Epithelial cell of prostate (primary cell): ENCODE measurements around the gene TIE1.

ENCODE experiments used
- DNase-seq: peaks from one replicate; pipeline ENCODE4 v3.0.0-alpha.2; 2011; ENCODE audit warnings: low read depth, low spot score
- H3K27ac ChIP-seq: fragments of 450-650 bp; 2 replicates; pipeline ENCODE4 v1.5.1; 2017; ENCODE audit warnings: mild to moderate bottlenecking

The TIE1 gene

GRCh38 chr1:43307458-43308158 is 6.8 kb downstream of the TIE1 start:
- H3K27ac ChIP-seq, result no peak overlapping the region
- DNase-seq, result no peak

- H3K27ac ChIP-seq, result no peak overlapping the region
Observed at GRCh38 chr1:43308635-43309404, 8.0 kb downstream of the TIE1 start.

GRCh38 chr1:43309405-43310025 is 8.7 kb downstream of the TIE1 start:
- DNase-seq, result no peak

More at GRCh38 chr1:43308635-43309404, 8.0 kb downstream of the TIE1 start:
- no peak for DNase-seq

DNA sequence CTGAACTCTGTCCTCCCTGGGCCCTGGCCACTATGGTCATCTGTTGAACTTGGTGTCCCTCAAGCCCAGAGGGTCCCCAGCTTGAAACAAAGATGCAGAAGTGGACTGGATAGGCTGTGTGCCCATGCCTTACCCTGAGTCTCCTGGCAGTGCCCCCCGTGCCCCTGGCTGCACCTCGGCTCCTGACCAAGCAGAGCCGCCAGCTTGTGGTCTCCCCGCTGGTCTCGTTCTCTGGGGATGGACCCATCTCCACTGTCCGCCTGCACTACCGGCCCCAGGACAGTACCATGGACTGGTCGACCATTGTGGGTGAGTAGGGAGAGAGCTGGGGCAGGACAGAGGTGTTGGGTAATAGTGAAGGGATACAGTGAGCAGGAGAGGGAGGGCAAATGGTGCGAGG is 10.7 kb downstream of the TIE1 start:
- H3K27ac ChIP-seq, result no peak overlapping the region
- DNase-seq, result no peak

More at GRCh38 chr1:43309405-43310025, 8.7 kb downstream of the TIE1 start:
- no peak overlapping the region for H3K27ac ChIP-seq

GRCh38 chr1:43312212-43312623 is 11.4 kb downstream of the TIE1 start:
- H3K27ac ChIP-seq, result no peak overlapping the region
- no peak for DNase-seq

GRCh38 chr1:43312663-43313515 is 12.1 kb downstream of the TIE1 start:
- no peak for DNase-seq
- no peak overlapping the region for H3K27ac ChIP-seq

DNA sequence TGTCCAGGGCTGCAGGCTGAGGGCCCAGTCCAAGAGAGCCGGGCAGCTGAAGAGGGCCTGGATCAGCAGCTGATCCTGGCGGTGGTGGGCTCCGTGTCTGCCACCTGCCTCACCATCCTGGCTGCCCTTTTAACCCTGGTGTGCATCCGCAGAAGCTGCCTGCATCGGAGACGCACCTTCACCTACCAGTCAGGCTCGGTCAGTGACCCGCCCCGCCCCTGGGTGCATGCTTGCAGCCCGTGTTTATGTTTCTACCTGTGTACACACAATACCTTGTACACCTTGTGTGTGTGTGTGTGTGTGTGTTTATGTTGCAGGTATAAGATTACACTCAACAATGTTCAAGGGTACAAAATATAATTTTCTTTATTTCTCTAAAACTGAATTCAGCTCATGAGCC is 13.0 kb downstream of the TIE1 start:
- DNase-seq, result no peak
- H3K27ac ChIP-seq, result no peak overlapping the region

GRCh38 chr1:43314233-43314632 is 13.5 kb downstream of the TIE1 start:
- DNase-seq, result no peak
- no peak overlapping the region for H3K27ac ChIP-seq

DNA sequence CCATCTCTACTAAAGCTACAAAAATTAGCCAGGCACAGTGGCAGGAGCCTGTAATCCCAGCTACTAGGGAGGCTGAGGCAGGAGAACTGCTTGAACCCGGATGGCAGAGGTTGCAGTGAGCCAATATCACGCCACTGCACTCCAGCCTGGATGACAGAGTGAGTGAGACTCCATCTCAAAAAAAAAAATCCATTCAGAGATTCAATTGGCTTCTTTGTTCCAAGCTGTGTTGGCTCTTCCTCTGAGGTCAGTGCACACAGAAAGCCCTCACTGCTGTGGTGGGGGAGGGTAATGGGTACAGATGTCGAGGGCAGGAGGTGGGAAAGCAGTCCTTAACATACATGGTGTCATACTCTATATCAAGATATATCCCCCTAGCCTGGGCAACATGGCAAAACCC is 14.7 kb downstream of the TIE1 start:
- no peak for DNase-seq
- H3K27ac ChIP-seq, result no peak overlapping the region

DNA sequence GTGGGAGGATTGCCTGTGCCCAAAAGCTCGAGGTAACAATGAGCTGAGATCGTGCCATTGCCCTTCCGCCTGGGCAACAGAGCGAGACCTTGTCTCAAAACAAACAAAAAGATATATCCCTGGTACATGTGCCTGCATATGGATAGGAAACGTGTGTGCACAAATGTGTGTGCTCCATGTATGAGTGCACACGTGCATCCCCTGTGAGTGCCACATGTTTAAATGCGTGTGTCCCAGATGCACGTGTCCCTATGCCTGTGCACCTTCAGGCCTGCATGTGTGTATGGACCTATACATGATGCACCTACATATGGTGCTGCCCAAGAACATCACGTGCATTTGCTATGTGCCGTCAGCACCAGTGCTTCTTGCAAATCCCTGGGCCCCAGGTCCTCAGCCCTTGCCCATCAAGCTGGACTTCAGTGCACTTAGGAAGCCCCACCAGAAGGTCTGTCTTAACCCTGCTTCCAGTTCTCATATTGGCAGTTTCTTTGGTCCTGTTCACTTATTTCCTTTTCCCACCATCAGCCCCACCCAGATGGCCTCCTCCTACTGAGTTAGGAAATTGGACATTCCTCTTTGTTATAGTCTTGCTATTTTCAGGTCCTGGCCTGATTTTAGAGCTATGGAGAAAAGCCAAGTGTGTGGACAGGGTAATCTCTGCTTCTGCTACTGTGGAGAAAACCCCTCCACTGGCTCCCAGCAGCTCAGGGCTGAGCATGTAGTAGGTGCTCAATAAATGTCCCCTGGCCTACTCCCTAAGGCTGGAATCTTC is 15.4 kb downstream of the TIE1 start:
- no peak for DNase-seq
- H3K27ac ChIP-seq, result no peak overlapping the region

GRCh38 chr1:43316738-43317520 is 16.1 kb downstream of the TIE1 start:
- DNase-seq, result no peak
- no peak overlapping the region for H3K27ac ChIP-seq

DNA sequence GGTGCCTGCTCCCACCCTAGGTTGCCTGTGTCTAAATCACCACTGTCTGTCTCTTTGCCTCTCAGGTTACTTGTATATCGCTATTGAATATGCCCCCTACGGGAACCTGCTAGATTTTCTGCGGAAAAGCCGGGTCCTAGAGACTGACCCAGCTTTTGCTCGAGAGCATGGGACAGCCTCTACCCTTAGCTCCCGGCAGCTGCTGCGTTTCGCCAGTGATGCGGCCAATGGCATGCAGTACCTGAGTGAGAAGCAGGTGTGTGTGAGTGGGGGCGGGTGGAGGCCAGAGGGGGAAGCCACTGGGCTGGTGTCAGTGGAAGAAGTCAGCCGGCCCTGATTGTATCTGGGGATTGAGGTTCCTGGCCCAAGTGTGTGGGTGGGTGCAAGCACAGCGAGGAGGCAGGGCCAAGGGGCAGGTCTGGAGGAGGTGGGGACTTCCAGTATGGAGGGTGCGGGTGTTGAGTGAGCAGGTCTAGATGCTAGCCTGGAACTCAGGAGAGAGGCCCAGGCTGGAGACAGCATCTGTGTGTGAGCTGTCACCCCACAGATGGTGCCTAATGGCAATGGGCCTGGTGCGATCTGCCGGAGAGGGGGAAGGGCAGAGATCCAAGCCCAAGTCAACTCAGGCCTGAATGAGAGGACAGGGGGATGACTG is 17.2 kb downstream of the TIE1 start:
- no peak for DNase-seq
- no peak overlapping the region for H3K27ac ChIP-seq

DNA sequence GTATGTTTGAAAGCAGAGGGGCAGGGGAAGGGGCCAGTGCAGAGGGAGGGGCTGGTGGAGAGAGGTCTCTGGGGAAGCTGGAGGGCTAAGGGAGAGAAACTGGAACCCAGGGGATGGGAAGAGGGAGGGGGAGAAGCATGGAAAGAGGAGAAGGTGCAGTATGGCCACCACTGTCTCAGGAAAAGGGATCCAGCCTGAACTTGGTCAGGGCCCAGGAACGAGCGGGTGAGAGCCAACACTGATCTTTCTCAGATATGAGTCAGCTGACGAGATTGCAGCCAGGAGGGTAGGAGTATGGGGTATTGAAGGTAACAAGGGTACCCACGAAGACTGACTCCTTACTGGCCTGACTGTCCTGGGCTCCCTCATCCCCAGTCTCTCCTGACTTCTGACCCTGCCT is 18.0 kb downstream of the TIE1 start:
- no peak for DNase-seq
- no peak overlapping the region for H3K27ac ChIP-seq

DNA sequence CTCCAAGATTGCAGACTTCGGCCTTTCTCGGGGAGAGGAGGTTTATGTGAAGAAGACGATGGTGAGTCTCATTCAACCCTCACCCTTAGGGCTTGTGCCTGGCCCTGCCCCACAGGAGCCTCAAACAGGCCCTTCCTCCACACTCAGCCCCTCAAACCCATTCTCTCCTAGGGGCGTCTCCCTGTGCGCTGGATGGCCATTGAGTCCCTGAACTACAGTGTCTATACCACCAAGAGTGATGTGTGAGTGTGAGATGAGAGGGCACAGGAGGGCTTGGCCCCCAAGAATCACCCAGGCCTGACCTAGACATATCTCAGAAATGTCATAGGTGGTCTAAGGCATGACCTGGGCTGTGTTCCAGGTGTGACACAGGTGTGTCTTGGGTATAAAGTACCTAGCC is 18.5 kb downstream of the TIE1 start:
- H3K27ac ChIP-seq, result no peak overlapping the region
- DNase-seq, result no peak

GRCh38 chr1:43319766-43320165 is 19.0 kb downstream of the TIE1 start:
- DNase-seq, result no peak
- H3K27ac ChIP-seq, result no peak overlapping the region

- no peak overlapping the region for H3K27ac ChIP-seq
- no peak for DNase-seq
Observed at GRCh38 chr1:43321331-43321891, 20.6 kb downstream of the TIE1 start.

GRCh38 chr1:43322506-43322905 is 21.7 kb downstream of the TIE1 start:
- H3K27ac ChIP-seq, result no peak overlapping the region
- no peak for DNase-seq

DNA sequence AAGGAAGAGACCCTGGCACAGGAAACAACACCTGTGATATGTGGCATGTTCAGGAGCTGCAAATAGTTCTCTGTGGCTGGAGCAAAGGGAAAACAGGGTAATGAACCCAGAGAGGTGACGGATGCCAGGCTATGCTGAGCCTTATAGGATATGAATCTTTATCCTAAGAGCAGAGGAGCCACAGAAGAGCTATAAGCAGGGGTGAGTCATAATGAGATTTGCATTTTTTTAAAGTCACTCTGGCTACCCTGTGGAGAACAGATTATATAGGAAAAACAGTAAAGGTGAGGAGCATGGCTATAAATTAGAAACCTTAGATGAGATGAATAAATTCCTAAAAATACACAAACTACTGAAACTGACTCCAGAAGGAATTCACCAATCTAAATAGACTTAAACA is 24.0 kb downstream of the TIE1 start:
- no peak for DNase-seq
- H3K27ac ChIP-seq, result no peak overlapping the region
